HG03135 (cell line): ENCODE measurements around the gene PROM2.
"Not testable (repeated sequence)": the region's sequence is repeated elsewhere in the genome, so short reads cannot be mapped to it uniquely, and the experiment has no call there.

Source experiments
- ATAC-seq: cut with Tn5 transposase; IDR thresholded peaks from one replicate; pipeline ENCODE4 v1.9.1; 2021; ENCODE audit warnings: mild to moderate bottlenecking, moderate library complexity; ENCODE audit not compliant: unreplicated experiment

PROM2 gene

GRCh38 chr2:95274291-95275150, at the start of gene PROM2:
Gene PROM2, plus strand, starts transcription at chr2:95274449. Its CDS starts 137 bp downstream, at chr2:95274586.
- no peak for ATAC-seq

DNA sequence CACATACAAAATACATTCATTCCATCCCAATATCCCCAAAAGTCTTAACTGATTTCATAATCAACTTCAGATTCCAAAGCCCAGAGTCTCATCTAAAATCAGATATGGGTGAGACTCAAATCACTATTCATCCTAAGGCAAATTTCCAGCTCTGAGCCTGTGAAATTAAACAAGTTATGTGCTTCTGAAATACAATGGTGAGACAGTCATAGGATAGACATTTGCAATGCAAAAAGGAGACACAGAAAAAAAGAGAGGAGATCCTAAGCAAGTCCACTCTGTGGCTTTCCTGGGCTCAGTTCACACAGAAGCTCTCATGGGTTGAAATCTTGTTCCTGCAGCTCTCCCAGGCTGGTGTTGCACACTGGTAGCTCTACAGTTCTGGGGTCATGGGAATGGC, 48.6 kb upstream of the PROM2 start:
- ATAC-seq = no peak

GRCh38 chr2:95231723-95232122, 42.5 kb upstream of the PROM2 start:
- ATAC-seq = no peak

DNA sequence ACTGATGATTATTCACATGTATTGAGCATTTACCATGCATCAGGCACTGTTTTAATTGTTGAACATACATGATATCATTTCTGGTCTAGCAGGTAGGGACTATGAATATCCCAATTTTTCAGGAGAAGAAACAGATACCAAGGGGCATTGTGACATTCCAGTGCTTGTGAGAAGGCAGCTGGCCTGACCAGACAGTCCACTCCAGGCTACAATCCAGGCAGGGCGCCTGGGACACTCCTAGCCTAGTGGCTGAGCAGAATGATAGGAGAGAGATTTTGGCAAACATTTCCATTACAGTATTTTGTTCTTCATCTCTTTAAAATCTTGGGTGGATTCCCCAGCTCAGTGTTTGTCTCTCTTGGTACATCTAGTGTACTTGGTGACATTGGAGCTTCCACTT, 42.0 kb upstream of the PROM2 start:
- no peak for ATAC-seq

GRCh38 chr2:95234286-95234785, 39.9 kb upstream of the PROM2 start:
- no peak for ATAC-seq

- ATAC-seq = no peak
Measured at GRCh38 chr2:95234816-95235215, 39.4 kb upstream of the PROM2 start.

DNA sequence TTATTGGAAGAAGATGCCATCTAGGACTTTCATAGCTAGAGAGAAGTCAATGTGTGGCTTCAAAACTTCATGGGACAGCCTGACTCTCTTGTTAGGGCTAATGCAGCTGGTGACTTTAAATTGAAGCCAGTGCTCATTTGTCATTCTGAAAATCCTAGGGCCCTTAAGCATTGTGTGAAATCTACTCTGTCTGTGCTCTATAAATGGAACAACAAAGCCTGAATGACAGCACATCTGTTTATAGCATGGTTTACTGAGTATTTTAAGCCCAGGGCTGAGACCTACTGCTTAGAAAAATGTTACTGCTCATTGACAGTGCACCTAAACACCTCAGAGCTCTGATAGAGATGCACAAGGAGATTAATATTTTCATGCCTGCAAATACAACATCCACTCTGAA, 36.1 kb upstream of the PROM2 start:
- no peak for ATAC-seq

DNA sequence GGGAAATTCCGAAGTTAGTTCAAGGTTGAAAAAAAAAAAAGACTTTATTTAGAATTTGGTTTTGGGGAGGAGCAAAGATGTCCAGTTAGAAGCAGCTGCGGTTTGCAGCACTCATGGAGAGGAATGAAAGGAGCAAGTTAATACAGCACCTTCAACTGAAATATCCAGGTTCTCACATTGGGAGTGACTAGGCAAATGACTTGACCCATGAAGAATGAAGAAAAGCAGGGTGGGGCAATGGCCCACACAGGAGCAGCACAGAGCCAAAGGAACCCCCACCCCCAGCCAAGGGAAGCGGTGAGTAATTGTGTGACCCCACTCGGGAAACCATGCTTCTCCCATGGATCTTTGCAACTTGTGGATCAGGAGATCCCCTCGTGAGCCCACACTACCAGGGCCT, 34.2 kb upstream of the PROM2 start:
- ATAC-seq = no peak

DNA sequence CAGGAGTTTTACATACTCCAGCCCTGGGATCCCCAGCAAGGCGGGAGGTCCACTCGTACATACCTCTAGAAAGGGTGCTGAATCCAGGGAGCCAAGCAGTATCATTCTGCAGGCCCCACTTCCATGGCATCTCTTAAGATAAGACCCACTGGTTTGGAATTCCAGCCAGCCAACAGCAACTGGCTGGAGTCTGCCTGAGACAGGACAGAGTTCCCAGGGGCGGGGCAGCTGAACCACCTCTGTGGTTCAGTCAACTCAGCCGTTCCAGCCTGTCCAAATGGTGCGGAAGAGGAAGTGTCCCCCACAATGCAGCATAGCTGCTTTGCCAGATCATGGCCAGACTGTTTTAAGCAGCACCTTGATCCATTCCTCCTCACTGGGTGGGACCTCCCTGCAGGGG, 33.7 kb upstream of the PROM2 start:
- ATAC-seq = no peak

DNA sequence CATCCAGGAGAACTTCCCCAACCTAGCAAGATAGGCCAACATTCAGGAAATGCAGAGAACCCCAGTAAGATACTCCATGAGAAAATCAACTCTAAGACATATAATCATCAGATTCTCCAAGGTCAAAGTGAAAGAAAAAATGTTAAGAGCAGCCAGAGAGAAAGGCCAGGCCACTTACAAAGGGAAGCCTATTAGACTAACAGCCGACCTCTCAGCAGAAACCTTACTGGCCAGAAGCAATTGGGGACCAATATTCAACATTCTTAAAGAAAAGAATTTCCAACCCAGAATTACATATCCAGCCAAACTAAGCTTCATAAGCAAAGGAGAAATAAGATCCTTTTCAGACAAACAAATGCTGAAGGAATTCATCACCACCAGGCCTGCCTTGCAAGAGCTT, 32.2 kb upstream of the PROM2 start:
- ATAC-seq = not testable (repeated sequence)

GRCh38 chr2:95258271-95258670, 16.0 kb upstream of the PROM2 start:
- no peak for ATAC-seq

DNA sequence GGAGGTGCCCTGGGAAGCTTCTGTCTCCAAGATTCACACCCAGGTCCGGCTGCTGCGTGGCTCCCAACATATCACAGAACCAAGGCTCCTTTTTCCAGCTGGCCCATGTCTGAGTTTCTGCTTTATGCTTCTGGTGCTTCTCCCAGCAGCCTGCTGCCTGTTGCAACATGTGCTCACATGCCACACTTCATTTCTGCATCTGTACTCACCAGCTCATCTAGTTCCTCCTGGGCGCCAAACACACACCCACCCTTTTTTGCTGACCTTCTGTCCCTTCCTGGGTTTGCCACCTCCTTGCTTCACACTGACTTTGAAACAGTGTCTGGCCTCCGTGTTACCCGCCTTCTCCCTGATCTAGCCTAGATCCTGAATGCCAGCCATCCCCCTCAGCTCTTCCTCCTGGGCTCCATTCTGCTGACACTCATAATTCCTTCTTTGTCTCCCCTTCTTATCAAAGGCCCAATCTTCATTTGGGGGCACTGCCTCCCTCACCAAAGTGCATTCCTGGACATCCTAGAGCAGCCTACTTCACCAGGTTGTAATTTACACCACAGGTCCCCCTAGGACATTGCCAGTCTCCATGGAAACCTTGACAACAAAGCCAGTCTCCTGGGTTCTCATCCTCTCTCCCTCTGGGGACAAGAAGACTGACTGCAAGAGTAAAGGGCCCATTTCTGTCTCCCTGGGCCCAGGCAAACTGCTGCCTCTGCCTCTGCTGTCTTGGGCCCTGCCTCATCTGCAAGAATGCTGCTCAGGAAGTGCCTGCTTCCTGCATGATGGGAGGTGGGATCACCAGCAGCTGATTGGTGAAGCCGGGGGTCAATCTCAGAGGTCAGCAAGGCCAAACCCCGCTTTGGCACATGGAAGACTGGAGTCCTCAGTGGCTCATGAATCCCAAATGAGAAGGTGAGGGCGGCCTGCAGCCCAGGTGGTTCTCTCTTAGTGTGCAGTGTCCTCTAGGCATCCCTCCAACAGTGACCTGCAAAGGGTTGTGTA, 13.9 kb upstream of the PROM2 start:
- ATAC-seq = no peak

DNA sequence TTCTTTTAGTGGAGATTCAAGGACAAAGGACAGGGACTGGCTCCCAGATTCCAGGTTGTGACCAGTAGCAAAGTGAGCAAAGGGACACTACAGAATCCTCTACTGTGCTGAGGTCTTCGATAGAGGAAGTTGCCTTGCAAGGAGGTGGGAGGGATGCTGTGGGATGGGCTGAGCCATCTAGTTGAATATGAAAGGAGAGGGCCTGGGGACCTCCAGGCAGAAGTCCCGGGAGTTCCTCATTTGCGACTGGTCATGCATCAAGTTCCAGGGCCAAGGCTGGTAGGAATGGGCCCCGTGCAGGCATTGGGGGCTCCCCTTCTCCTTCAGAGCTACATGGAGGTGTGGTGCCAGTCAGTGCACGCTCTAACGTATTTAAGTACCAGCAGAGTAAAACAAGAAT, 12.6 kb upstream of the PROM2 start:
- ATAC-seq = no peak

DNA sequence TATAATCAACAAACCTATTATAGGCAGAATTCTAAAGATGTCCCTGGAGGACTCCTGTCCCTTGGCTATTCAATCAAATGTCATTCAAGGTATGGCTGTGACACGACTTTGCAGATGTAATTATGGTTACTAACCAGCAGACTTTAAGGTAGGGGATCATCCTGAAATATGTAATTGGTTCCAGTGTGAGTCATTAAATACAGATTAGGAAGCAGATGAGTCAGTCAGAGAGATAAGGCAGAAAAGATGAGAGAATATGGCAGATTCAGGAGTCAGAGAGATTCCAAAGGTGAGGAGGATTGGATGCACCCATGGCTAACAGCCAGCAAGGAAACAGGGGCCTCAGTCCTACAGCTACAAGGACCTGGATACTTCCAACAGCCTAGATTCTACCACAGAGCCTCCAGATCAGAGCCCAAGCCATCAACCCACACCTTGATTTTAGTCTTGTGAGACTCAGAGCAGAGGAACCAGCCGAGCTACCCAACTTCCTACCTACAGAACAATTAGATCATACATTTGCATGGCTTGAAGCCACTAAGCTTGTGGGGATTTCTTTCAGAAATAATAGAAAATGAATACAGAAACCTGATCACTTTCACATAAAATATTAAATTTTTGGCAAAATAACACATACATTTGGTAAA, 11.2 kb upstream of the PROM2 start:
- no peak for ATAC-seq

DNA sequence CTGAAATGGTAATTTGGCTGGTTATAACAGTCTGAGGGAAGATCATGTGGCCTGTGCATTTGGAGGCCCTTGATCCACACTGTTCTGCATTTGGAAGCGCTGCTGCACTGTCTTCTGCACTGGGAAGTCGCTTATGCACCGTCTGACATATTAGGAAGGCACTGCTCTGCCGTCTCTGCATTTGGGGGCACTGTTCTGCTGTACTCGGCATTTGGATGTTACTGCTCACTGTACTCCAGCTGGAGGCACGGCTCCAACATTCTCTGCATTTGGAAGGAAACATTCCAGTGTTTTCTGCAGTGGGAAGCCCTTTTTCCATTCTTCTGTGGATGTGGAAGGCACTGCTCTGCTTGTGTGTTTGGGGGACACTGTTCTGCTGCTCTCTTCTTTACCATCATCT, 9.6 kb upstream of the PROM2 start:
- ATAC-seq = no peak

- no peak for ATAC-seq
Measured at GRCh38 chr2:95265182-95265581, 9.1 kb upstream of the PROM2 start.

DNA sequence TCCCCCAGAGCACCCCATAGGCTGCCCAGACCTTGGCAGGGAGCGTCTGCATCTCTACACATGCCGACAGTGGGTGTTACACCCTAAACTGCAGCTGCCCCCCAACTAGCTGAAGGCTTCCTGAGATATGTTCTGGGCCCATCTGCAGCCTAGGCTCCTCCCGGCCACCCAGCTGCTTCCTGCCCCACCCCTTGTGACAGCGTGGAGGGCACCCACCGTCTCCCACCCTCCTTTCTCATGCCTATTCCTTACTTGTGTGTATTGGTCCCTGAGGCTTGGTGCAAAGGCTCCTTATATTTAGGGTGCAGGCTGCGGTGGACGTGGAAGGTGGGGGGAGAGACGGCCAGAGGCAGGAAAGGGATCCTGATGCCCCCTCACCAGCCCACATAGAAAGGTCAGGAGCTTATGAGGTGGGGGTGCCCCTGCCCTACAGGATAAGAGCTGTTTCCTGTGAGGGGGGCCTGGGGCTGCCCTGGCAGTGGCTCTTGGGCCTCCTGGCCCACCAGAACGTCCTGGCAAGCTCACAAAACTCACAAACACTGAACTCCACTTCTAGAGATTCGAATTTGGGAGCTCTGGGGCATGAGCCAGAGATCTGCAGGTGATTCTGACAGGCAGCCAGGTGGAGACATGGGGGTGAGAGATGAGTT, 7.3 kb upstream of the PROM2 start:
- ATAC-seq = no peak

- no peak for ATAC-seq
Measured at GRCh38 chr2:95267458-95268210, 6.6 kb upstream of the PROM2 start.

- ATAC-seq = no peak
Measured at GRCh38 chr2:95268211-95269035, 5.8 kb upstream of the PROM2 start.
